T47D (cell line): ENCODE results near the gene HSBP1L1.
"Not testable (repeated sequence)": the region's sequence is repeated elsewhere in the genome, so short reads cannot be mapped to it uniquely, and the experiment has no call there.

Experiments
- DNase-seq, 2 experiments: peaks; one replicate each; pipeline versions ENCODE4 v3.0.0 to v3.0.0-alpha.2; 2011 to 2012; ENCODE audit warnings: low read depth in 1 of 2, low spot score in 1 of 2
- JUND ChIP-seq: IDR thresholded peaks from 2 replicates; pipeline ENCODE4 v1.6.1; 2012; ENCODE audit warnings: low read depth
- in situ Hi-C: cut with HindIII; loops from 2 replicates; pipeline ENCODE4 v1.10.0; 2016; ENCODE audit warnings: low sequenced_read_pairs, low pct_unique_long_range_greater_than_20kb

The HSBP1L1 gene

DNA sequence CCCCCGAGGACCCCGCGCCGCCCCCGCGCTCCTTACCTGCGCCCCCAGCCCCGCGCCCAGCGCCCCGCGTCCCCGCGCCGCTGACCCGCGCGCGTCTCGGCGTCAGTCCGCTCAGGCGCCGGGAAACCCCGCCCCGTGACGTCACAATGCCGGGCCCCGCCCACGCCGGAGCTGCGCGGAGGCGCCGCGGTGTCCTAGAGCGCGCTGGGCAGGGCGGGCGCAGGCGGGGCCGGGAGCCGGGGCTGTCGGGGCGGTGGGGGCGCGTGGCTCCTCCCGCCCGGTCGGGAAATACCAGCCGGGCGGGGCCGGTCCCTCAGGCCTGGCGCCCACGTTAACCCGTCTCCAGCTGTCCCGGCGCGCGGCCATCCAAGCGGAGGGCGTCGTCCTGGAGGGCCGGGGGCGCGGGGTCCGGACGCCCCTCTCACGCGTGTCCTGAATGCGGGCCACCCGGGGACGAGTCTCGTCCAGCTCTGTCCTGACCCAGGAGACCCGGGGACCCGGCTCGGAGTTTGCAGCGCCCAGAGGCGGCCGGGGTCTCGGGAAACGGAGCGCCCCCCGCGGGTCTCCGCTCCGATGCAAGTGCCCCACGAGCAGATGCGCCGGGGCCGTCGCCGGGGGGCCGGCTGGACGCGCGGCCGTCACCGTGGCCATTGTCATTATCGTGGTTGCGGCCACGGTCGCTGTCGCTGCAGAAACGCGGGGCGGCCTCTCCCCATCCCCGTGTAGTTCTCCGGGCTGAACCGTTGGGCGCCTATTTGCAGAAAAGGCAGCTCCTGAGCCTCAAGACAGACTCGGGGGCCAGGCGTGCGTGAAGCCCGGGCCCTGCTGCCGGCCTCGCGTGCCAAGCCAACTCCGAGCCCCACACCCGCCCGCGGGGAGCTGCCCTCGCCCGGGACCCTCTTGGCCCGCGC, 12.6 kb upstream of the HSBP1L1 start, which contains the start of gene SLC66A2:
Gene SLC66A2, minus strand, starts transcription at position 109 of the 911 bp plus-strand sequence. CDS start 727 bp downstream, outside the sequence.
- DNase-seq: peak; percentile 72 to 87
- no peak for TF ChIP-seq JUND
- in situ Hi-C loops: no loop called here

DNA sequence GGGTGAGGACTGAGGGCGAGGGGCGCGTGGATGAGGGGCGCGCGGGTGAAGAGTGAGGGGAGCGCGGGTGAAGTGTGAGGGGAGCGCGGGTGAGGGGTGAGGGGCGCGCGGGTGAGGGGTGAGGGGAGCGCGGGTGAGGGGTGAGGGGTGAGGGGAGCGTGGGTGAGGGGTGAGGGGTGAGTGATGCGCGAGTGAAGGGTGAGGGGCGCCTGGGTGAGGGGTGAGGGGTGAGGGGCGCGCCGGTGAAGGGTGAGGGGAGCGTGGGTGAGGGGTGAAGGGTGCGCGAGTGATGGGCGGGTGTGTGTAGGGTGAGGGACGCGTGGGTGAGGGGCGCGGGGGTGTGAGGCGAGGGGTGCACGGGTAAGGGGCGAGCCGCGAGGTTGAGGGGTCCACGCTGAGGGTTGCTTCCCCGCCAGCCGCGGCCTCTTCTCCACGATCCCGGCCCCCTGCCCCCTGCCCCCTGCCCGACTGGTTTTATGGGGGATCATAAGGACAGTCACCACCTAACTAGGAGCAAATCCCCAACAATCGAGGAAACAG, 11.9 kb upstream of the HSBP1L1 start:
- TF ChIP-seq JUND: no peak
- DNase-seq: no peak
- in situ Hi-C loops: no loop called here

DNA sequence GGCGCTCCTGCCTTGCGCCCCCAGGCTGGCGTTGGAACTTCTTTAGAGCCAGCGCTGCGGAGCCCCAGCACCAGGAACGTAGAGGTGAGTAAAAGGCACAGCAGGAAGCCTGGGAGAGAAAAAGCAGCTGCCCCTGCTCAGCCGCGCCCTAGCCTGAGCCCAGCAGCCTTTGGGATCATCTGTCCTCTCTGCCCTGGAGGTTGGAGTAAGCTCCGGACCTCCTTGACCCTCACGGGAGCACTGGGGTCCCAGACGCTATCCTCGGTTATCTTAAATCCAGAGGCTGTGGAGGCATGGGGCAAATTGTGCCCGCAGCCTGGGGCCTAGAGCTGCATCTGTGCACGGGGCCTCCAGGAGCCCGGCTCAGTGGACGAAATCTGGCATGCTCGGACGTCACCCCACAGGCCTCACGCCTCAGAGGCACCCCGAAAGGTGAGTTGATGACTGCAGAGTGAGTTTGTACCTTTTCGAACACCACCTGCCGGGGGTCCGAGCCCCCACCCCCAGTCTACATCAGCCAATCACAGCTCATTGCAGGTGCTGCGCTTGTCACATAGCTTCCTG, 11.4 kb upstream of the HSBP1L1 start:
- in situ Hi-C loops: no loop called here
- no peak for DNase-seq
- TF ChIP-seq JUND: no peak

DNA sequence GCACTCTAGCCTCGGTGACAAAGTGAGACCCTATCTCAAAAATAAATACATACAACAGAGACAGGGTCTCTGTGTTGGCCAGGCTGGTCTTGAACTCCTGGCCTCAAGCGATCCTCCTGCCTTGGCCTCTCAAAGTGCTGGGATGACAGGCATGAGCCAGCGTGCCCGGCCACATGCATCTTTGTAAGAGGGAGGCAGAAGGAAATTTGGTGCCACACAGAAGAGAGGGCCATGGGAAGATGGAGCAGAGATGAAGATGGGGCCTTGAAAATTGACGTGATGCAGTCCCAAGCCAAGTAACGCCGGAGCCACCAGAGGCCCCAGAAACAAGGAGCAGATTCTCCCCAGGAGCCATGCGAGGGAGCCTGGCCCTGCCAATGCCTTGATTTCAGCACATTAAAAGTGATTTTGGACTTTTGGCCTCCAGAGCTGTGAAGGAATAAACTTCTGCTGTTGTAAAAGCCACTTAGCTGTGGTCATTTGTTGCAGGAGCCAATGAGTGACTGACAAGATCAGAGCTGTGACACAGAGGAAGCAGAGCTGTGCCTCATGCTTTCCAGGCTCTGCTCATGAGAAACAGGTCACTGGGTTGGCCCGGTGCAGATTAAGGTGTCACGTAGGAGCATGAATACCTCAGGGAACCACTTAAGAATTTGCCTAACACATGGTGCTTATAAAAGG, 10.3 kb upstream of the HSBP1L1 start:
- in situ Hi-C loops: no loop called here
- TF ChIP-seq JUND: no peak
- DNase-seq: no peak

DNA sequence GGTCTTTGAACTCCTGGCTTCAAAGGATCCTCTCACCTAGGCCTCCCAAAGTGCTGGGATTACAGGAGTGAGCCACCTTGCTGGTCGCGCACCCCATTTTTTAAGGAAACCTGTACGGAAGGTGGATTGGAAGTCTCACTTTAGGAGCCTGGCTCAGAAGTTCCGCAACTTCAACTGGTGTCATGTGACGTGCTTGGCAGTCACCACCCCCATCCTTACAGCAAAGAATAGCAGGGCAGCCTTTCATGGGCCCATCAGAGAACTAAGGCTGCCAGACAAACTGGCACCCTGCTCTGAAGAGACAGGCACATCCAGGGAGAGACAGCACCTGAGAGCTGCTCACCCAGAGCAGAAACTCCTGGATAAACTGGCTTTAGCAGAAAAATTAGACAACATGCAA, 9.7 kb upstream of the HSBP1L1 start:
- no peak for DNase-seq
- in situ Hi-C loops: no loop called here
- TF ChIP-seq JUND: no peak

DNA sequence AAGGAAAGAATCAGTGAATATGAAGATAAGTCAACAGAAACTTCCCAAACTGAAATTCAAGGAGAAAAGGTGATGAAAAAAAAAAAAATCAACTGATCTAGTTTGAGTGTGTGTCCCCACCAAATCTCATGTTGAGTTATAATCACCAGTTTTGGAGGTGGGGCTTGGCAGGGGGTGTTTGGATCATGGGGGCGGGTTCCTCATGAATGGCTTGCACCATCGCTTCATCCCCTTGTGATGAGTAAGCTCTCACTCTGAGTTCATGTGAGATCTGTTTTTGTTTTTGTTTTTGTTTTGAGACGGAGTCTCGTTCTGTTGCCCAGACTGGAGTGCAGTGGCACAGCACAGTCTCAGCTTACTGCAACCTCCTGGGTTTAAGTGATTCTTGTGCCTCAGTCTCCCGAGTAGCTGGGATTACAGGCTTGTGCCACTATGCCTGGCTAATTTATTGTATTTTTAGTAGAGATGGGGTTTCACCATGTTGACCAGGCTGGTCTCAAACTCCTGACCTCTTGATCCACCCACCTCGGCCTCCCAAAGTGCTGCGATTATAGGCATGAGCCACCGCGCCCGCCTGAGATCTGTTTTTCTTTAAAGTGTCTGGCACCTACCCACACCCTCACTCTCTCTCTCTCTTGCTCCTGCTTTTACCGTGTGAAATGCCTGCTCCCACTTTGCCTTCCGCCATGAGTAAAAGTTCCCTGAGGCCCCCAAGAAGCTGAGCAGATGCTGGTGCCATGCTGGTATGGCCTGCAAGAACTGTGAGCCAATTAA, 9.0 kb upstream of the HSBP1L1 start:
- no peak for DNase-seq
- in situ Hi-C loops: no loop called here
- TF ChIP-seq JUND: no peak

DNA sequence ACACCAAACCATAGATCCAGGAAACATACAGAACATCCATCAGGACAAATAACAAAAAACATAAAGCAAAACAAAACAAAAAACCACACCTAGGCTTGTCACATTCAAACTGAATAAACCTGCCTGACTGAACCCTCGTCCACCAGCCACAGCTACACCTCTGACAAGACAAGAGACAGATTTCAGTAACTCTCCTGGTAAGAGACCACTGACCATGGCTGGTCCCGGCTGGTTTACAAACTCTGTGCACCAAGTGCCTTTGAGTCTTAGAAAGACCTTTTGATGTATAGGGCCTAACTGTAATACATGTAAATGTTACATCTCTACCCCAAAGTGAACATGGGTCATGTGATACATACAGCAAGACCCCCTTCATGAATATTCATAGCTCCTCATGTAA, 8.2 kb upstream of the HSBP1L1 start:
- DNase-seq: no peak
- no peak for TF ChIP-seq JUND
- in situ Hi-C loops: no loop called here

DNA sequence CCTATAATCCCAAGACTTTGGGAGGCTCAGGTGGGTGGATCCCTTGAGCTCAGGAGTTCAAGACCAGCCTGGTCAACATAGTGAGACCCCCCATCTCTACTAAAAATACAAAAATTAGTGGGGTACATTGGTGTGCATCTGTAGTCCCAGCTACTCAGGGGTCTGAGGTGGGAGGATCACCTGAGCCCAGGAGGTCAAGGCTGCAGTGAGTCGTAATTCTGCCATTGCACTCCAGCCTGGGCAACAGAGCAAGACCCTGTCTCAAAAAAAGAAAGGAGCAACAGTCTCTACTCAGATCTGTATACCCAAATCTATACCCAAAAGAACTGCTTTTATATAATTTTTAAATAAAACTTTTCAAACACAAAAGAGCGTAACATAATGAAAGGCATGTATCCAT, 5.5 kb upstream of the HSBP1L1 start:
- DNase-seq: no peak
- in situ Hi-C loops: no loop called here
- no peak for TF ChIP-seq JUND

DNA sequence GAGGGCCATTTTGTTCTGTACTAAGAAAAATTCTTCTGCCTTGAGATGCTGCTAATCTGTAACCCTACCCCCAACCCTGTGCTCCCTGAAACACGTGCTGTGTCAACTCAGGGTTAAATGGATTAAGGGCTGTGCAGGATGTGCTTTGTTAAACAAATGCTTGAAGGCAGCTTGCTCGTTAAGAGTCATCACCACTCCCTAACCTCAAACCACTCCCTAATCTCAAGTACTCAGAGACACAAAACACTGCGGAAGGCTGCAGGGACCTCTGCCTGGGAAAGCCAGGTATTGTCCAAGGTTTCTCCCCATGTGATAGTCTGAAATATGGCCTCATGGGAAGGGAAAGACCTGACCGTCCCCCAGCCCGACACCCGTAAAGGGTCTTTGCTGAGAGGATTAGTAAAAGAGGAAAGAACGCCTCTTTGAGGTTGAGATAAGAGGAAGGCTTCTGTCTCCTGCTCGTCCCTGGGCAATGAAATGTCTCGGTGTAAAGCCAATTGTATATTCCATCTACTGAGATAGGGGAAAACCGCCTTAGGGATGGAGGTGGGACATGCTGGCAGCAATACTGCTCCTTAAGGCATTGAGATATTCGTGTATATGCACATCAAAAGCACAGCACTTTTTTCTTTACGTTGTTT, 4.2 kb upstream of the HSBP1L1 start:
- peak in 1 of 2 experiments; percentile 35 for DNase-seq

DNA sequence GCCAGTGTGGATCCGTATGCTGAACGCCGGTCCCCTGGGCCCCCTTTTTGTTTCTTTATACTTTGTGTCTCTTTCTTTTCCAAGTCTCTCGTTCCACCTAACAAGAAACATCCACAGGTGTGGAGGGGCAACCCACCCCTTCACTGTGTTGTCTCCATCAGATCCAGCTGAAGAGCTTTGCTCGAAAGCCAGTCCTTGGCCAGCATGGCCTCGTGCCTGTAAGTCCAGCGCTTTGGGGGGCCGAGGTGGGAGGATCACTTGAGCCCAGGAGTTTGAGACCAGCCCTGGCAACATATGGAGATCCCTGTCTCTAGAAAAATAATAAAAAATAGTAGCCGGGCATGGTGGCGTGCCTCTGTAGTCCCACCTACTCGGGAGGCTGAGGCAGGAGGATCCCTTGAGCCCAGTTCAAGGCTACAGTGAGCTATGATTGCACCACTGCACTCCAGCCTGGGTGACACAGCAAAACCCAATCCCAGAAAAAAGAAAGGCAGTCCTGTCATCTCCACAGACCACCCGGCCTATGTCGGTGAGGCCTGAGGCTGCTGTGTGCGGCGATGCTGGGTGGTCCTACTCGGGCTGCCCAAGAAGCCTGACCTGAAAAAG, 3.4 kb upstream of the HSBP1L1 start:
- TF ChIP-seq JUND: no peak
- in situ Hi-C loops: no loop called here
- DNase-seq: no peak

More for the DNA sequence above, 4.2 kb upstream of the HSBP1L1 start:
- in situ Hi-C loops: not testable (repeated sequence)

DNA sequence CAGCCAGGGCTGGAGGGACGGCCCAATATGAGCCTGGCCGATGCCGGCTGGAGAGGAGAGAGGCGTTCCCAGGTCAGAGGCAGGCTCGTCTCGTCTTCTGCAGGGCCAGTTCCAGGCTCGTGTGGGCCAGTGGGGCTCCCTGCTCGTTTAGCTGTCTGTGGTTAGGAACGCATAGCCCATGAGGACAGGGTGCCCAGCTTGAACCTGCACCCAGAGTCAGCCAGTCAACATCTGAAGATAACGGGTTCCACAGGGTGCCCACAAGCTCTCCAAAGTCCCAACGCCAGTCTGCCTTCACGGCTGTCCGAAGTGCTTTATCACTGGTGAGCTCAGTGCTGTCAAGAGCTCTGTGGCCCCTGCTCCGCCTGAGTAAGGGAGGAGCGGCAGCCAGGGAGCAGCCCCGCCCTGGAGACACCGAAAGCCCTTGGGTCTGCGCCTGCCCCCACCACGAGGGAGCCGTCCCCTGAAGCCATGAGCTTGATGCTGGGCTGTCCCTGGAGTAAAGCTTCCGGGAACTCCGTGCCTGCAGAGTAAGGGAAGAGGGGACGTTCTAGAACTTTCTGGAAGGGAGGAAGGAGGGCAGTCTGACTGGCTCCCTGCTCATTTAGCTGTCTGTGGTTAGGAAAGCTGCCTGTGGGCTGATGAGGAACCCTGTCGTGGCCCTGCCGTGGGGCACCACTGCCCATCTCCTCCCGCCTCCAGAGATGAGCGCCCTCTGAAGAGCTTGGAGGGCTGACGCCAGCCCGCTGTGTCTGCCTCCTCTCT, 2.7 kb upstream of the HSBP1L1 start:
- no peak for DNase-seq
- in situ Hi-C loops: no loop called here
- no peak for TF ChIP-seq JUND
